COR-L47 (cell line): ENCODE results near the gene ADK.
"Not testable (repeated sequence)": the region's sequence is repeated elsewhere in the genome, so short reads cannot be mapped to it uniquely, and the experiment has no call there.

ENCODE experiments used
- DNase-seq: peaks from one replicate; lab custom pipeline; 2025; lab: John Stamatoyannopoulos, UW

The ADK gene

DNA sequence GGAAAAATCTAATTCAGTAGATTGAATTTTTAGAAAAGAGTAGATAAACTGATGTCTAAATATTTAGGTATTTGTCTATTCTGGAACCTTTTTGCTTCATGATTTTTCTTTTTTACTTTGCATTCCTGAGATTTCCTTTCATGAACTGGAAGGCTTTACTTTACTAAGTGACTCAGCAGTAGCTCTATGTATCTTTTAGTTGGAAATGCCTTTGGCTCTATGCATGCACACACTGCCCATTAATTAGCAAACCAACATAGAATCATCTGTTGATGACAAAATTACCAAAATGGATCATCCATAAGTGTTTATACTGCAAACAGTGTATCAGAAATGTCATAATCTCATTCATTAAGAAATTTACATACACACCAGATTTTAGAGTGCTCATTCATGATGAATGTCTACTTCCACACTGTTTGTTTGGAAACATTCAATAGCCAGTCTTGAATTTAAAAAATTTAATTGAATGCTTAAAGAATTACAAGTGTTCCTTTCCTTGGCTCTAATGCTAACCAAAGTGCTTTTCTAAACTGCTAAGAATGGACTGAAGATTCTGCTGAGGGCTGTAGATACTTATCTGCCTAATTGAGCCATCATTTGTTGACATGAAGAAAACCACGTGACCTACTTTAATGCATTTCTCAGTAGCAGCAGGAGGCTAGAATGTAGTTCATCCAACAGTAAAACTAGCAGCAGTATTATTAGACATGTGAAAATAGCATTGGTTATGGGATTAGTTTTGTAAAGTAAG, 282.0 kb downstream of the ADK start:
- no peak for DNase-seq

DNA sequence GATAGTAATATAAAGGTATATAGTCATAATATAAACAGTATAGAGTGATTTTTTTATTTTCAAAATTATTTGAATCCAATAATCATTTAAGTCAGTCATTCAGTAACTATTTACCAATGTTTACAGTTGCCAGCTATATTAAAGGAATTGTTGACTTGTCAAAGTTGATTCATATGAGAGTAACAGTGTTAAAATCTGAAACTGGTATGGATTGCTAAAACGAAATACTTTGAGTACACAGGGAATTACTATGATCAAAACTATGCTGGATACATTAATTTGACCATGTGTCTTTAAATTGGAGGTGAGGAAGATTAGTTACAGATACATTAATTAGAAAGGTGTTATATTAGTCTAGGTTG, 282.6 kb downstream of the ADK start:
- no peak for DNase-seq

DNA sequence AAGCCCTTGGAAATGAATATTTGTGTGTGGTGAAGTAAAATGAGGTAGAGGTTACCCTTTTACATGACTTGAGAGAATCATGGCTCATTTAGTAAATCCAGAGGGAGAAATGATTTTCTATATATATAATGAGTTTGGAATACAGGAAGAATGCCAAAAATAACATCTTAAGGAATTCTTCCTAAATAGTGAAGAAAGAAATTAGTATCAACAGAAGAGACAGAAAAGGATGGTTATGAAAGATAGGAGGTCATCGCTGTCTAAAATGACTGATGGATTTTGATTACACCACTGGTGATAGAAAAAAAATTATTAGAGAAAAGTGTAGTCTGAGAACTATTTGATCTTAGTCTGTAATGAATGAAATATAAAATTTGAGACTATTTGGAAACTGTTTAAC, 283.0 kb downstream of the ADK start:
- no peak for DNase-seq

DNA sequence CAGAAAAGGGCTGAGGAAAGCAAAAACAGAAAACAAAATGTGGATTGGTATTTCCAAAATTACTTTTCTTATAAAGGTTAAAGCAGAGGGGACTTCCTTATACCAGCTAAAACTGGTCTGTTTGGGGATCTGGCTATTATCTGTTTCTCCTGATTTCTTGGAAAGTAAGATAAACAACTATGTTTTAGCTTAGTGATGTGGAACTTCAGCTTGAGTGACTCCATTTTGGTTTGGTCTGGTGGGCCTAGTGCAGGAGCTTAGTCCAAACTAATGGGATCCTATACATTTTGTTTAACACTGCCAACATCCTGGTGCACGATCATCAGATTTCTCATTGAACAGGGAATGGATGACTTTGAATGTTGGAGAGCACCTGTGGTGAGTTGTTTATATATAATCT, 283.5 kb downstream of the ADK start:
- DNase-seq, result no peak

DNA sequence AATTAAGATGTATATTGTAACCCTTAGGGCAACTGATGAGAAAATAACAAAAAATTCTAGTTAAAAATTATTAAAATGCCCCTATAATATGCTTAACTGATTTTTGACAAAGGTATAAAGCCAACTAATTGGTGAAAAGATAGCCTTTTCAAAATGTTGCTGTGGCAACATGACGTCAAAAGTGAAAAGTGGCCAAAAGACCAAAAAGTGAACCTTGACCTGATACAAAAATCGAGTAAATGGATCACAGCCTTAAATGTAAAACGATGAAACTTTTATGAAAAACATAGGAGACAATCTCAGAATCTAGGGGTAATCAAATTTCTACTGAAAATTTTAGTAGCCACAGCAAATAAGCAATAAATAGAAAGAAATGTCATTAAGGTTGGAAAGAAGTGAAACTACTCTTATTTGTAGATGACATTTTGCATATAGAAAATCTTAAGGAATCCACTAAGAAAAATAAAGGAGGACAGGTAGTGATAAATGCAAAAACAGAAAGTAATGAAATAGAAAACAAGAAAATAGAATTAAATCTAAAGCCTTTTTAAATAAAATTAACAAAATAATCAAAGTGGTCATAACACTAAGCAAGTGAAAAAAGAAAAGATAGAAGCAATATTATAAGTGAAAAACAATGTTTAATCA, 285.6 kb downstream of the ADK start:
- no peak for DNase-seq

DNA sequence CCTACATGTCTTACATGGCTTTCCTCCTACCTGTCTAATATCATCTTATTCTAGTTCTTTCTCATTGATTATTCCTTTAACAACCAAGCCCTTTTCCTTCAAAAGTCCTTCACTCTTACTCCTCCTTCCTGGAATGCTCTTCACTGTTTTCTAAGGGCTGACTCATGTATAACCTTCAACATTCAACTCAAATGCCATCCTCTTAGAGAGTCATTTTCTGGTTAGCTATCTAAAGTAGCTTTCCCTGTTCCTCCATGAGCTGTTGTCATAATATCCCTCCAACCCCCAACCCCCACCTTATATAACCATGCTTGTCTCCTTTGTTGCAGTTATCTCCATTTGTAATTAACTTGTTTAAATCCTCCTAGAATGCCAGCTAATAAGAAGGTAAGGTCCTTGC, 286.8 kb downstream of the ADK start:
- DNase-seq, result no peak

DNA sequence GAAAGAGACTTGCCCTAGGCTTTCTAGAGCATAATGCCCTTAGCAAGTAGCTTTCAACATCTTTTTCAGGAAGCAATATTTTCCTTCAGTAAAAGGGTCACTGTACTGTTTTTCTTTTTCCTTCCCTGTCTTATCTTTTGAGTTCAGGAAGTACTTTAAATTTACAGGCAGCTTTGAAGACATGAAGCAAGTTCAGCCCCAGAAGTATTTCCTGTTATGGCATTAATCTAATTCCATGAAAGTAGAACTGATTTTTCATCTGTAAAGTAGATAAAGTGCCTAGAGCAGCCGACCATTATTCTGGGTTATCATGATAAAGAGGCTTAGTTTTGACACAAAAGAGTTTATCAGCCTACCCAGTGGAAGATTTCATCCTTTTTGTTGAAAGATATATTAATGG, 288.2 kb downstream of the ADK start:
- no peak for DNase-seq

DNA sequence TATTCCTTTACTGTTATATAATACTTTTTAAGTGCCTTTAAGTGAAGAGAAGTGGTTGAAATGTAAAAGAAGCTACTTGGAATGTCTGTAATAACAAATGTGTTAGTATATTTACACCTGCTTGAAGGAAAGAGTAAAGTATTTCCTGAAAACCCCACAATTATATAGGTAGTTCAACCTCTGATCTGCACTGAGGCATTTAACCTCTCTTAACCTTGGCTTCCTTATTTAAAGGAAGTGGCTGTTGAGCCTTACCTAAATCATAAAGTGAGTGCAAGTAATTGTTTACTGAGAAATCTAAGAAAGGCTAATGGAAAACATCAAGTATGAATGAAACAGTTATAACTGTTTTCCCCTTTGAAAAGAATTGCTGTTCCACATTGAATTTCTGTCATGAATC, 294.5 kb downstream of the ADK start:
- DNase-seq, result no peak

DNA sequence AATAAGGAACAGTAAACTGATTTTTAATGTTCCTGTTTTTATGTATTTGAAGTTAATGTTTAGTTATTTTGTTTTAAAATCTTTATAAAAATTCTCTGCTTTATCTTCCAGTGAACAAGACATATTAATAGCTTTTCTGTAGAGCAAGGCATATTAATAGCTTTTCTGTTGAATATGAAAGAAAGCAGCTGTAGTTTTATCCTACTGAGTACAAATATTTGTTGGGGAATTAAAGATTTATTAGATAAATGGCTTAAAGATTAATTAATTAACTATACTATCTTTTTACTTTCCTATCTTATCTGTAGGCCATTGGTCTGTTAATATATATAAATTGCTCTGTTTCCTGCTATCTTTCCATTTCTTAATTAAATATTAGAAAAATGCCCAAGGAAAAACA, 299.6 kb downstream of the ADK start:
- DNase-seq, result no peak

DNA sequence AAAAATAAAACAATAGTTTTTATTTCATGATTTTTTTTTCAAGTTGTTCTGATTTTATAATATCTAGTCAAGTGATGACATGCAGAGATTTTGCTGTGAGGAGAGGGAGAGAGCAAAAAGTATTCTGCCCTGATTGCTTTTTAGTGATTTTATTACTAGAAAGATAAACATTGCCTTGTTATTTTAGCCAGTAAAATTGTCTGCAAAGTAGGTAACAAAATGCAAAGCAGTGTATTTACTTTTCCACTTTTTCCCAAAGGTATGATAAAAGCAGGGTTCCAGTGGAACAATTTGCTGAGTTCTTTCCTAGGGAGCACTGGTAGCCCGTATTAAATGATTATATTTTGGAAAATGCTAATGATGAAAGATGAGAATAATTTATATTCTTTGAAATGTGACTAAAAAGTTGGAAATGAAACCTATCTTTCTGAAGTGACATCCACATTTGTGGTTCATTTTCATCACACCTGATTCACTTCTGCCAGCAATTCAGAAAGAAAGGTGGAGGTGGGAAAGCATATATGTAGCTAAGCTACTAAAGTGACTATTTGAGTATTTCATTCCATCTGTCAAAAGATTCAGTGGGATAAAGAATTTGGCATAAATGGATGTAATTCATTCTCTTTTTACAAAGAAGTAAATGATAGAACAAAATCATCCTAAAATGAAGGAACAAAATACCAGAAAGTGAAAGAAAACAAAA, 300.3 kb downstream of the ADK start:
- no peak for DNase-seq

DNA sequence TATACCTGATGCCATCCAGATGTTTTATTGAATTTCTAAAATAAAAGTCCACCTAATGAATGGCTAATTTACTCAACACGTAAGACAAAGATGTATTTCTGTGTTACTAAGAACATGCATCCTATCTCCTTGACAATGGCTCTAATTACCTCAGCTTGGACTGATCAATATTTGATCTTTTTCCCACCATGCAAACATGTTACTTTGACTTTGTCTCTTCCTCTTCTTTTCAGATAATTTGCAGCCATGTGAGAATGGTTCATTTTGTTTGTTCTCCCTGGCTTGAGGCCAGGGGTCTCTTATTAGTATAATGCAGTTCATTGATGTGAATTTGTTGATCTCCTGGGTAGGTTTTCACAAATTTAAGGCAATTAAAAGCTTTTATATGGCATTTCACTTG, 302.1 kb downstream of the ADK start:
- DNase-seq, result peak; percentile 71

DNA sequence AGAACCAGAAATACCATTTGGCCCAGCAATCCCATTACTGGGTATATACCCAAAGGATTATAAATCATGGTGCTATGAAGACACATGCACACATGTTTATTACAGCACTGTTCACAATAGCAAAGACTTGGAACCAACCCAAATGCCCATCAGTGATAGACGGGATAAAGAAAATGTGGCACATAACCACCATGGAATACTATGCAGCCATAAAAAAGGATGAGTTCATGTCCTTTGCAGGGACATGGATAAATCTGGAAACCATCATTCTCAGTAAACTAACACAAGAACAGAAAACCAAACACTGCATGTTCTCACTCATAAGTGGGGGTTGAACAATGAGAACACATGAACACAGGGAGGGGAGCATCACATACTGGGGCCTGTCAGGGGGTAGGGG, 306.5 kb downstream of the ADK start:
- DNase-seq, result not testable (repeated sequence)

DNA sequence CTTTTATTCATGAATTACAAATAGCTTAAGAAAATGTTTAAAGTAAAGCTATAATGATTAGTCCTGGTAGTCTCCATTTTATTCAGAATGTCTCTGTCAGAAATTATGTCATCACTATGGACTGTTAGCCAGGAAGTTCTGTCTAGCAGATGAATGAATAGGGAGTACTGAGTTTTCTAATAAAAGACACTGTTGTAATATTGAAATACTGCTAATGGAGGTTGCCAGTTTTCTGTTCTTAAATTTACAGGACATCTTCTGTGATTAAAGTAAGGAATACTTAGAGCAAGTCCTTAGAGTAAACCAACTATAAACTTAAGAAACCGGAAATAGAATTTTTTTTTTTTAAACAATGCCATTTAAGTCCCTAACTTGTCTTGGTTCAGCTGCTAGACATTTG, 309.8 kb downstream of the ADK start:
- no peak for DNase-seq

DNA sequence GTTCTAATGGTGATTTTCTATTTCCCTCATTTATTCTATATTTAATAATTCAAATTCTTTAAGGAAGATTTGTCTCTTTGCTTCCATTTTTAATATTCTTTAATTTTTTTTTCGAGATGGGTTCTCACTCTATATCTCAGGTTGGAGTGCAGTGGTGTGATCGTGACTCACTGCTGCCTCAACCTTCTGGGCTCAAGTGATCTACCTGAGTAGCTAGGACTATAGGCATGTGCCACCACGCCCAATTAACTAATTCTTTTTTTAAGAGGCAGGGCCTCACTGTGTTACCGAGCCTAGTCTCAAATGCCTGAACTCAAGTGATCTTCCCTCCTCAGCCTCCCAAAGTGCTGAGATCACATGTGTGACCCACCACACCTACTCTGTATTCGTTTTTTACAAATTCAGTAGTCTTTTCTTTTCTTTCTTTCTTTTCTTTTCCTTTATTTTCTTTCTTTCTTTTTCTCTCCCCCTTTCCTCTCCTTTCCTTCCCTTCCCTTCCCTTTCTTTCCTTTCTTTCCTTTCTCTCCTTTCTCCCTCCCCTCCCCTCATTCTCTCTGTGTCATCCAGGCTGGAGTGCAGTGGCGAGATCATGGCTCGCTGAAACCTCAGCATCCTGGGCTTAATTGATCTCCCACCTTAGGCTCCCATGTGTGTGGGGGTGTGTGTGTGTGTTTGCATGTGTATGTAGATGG, 323.1 kb downstream of the ADK start:
- DNase-seq, result no peak

DNA sequence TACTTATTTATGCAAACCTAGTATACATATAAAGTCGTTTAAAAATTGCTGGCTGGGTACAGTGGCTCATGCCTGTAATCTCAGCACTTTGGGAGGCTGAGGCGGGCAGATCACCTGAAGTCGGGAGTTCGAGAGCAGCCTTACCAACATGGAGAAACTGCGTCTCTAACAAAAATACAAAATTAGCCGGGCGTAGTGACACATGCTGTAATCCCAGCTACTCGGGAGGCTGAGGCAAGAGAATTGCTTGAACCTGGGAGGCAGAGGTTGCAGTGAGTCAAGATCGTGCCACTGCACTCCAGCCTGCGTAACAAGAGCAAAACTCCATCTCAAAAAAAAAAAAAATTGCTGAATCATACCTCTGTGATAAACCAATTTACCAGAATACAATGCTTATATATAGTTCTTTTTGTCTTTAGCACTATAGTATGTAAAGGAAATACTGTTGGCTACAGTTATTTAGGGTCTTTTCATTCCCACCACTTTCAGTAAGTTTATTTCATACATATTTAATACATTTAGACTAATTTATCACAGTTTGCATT, 325.2 kb downstream of the ADK start:
- DNase-seq, result not testable (repeated sequence)

DNA sequence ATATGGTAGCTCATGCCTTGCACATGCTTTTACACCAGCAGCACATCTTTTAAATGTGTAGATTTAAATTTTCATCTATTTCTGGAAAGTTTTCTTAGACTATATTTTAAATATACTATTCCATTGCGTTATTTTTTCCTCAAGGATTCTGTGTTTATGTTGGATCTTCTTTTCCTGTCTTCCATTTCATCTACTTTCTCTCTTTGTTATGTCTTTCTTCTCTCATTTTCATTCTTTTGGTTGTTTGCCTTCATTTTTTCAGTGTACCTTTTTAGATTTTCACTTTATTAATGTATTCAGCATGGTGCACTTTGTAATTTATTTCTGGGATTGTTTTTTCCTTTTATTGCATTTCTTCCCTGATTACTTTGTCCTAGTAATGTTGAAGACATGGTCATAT, 329.8 kb downstream of the ADK start:
- no peak for DNase-seq

DNA sequence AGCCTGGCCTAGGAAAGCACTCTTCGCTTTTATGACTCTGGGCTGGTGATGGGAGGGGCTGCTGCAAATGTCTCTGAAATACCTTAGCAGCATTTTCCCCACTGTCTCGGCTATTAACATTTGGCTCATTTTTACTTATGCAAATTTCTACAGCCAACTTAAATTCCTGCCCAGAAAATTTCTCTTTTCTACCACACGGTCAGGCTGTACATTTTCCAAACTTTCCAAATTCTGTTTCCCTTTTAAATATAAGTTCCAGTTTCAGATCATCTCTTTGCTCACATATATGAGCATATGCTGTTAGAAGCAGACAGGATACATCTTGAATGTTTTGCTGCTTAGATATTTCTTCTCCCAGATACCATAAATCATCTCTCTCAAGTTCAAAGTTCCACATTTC, 332.3 kb downstream of the ADK start:
- no peak for DNase-seq

DNA sequence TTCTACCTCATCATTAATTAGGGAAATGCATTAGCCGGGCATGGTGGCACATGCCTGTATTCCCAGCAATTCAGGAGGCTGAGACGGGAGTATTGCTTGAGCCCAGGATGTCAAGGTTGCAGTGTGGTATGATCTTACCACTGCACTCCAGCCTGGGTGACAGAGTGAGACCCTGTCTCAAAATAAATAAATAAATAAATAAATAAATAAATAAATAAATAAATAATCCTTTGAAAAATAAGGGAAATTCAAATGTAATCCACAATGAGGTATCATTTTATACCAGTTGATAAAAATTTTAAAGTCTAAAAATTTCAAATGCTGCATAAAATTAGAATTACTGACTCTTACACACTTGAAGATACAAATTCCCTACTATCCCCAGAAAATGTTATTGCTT, 334.3 kb downstream of the ADK start:
- DNase-seq, result no peak

DNA sequence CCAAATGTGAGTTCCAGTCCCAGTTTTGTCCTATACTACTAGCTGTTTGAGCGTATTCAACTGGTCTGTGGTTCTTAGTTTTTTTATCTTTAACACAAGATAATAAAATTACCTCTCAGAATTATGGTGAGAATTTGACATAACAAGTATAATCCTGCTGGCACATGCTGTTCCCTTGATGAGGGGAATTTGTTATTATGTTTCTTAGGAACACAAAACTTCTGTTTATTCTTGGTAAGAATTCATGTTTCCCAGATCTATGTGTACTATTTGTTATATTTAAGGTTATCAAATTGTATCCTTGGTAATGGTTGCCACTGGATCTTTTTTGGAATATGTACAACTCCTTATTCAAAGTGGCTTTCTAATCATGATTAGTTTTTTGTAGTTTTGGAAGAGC, 335.6 kb downstream of the ADK start:
- DNase-seq, result no peak

DNA sequence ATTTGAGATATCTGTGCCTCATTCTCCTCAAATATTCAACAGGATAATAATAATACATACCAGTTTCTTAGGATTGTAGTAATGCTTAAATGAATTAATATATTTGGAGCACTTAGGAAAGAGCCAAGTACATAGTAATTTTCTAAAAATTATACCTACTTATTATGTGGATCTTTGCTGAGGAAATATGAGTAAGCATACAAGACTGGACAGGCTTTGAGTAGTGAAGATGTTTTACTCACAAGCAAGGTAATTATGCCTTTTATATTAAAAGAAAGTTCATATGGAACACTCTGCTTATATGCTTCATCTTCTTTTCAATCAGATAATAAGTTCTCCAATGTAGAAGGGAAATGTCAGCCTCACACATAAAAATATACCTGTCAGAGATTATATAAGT, 337.9 kb downstream of the ADK start:
- no peak for DNase-seq

DNA sequence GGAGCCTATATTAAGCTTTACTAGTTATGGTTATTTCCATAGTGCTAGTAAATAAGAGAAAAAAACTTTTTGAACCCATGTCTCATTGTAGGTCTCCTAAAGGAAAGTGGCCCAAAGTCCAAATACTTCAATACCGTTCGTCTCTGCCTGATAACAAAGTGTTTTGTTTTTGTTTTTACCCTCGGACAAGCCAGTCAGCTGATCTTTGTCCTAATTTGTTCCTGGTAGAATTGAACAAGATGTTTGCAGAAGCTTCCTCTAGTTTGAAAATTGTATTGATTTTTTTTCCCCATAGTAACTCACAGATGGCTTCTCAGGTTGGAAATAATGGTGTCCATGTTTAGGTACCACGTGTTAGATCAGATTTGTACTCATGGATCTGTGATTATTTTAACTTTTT, 339.5 kb downstream of the ADK start:
- no peak for DNase-seq

DNA sequence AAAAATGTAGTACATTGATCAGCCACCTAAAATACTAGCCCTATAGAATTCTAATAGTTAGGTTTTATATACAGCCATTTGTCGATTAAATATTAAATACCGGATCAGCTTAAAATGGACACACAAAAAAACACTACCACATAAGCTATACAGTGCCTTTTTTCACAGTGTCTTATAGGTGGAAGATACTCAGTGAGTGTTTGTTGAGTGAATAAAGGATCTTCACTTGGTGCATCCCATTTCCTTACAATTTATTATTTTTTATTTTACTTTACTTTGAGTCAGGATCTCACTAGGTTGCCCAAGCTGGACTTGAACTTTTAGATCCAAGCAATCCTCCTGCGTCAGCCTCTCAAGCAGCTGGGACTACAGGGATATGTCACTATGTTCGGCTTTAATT, 340.0 kb downstream of the ADK start:
- no peak for DNase-seq

DNA sequence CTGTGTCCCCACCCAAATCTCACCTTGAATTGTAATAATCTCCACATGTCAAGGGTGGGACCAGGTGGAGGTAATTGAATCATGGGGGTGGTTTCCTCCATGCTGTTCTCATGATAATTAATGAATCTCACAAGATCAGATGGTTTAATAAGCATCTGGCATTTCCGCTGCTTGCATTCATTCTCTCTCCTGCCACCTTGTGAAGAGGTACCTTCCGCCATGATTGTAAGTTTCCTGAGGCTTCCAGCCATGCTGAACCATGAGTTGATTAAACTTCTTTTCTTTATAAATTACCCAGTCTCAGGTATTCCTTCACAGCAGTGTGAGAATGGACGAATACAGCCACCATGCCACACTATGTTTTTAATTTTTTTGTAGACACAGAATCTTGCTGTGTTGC, 345.3 kb downstream of the ADK start:
- not testable (repeated sequence) for DNase-seq
